IMR-90 (cell line): ENCODE measurements around the gene CHMP3. TPM values are rescaled to one million over a fixed set of nuclear protein-coding genes. Genes with fewer than 3 reads are reported as not detected.
"Not testable (repeated sequence)": the region's sequence is repeated elsewhere in the genome, so short reads cannot be mapped to it uniquely, and the experiment has no call there.

ENCODE experiments used
- ATAC-seq: fragments of 200-7000 bp; cut with Tn5 transposase; 2 replicates; pipeline ENCODE4 v1.9.1; 2020; ENCODE audit warnings: low read depth, mild to moderate bottlenecking, moderate library complexity
- BruUV-seq: library from RNA; stranded (reverse); fragments of 400-500 nt; replicated peaks from 2 replicates; lab custom pipeline; 2021; lab: Mats Ljungman, UMichigan
- CTCF ChIA-PET: fragments of 300-600 bp; formaldehyde crosslinking; extraction: SDS; loops from one replicate; lab custom pipeline; 2021; ENCODE audit warnings: antibody characterized with exemption; lab: Yijun Ruan, JAX
- POLR2A ChIA-PET: fragments of 300-600 bp; sonication (Branson Sonifier 250); formaldehyde crosslinking; loops from one replicate; lab custom pipeline; 2022; ENCODE audit warnings: antibody characterized with exemption; ENCODE audit not compliant: unreplicated experiment; lab: Charles Lee
- DNase-seq: peaks from one replicate; pipeline ENCODE4 v3.0.0; 2013
- H2AFZ ChIP-seq: replicated peaks from 2 replicates; pipeline ENCODE3; 2013; ENCODE audit warnings: low read length, mild to moderate bottlenecking; ENCODE audit not compliant: poor library complexity
- H2AK5ac ChIP-seq: 2 replicates; pipeline ENCODE4 v1.6.1; 2013; ENCODE audit warnings: low read depth, low read length, inconsistent platforms
- H2AK9ac ChIP-seq: replicated peaks from 2 replicates; pipeline ENCODE3; 2013; ENCODE audit warnings: mild to moderate bottlenecking, low read depth, low read length, moderate library complexity; ENCODE audit not compliant: poor library complexity
- H2BK120ac ChIP-seq: 2 replicates; pipeline ENCODE4 v1.6.1; 2013; ENCODE audit warnings: low read depth, low read length, inconsistent platforms
- H2BK15ac ChIP-seq: 3 replicates; pipeline ENCODE4 v1.6.1; 2013; ENCODE audit warnings: low read depth, low read length, inconsistent platforms
- H2BK20ac ChIP-seq: 2 replicates; pipeline ENCODE4 v1.6.1; 2013; ENCODE audit warnings: low read depth, mild to moderate bottlenecking, inconsistent platforms, low read length, moderate library complexity
- H2BK5ac ChIP-seq: 2 replicates; pipeline ENCODE4 v1.6.1; 2013; ENCODE audit warnings: mild to moderate bottlenecking, low read depth, low read length, inconsistent platforms; ENCODE audit not compliant: poor library complexity, severe bottlenecking
- H3K14ac ChIP-seq: replicated peaks from 2 replicates; pipeline ENCODE4 v1.6.1; 2013; ENCODE audit warnings: low read depth, low read length, inconsistent platforms
- H3K18ac ChIP-seq: 2 replicates; pipeline ENCODE4 v1.6.1; 2013; ENCODE audit warnings: low read depth, low read length, control low read depth
- H3K23ac ChIP-seq: 2 replicates; pipeline ENCODE4 v1.6.1; 2013; ENCODE audit warnings: low read depth, low read length, inconsistent platforms
- H3K27ac ChIP-seq: 2 replicates; pipeline ENCODE4 v1.5.1; 2013; ENCODE audit warnings: mild to moderate bottlenecking, control low read depth, low read length; ENCODE audit not compliant: insufficient read depth
- H3K27me3 ChIP-seq: 2 replicates; pipeline ENCODE4 v1.6.1; 2013; ENCODE audit warnings: low read length; ENCODE audit not compliant: control insufficient read depth, insufficient read depth
- H3K36me3 ChIP-seq: 2 replicates; pipeline ENCODE4 v1.6.1; 2013; ENCODE audit warnings: low read length, mixed read lengths; ENCODE audit not compliant: control insufficient read depth, insufficient read depth
- H3K4ac ChIP-seq: 2 replicates; pipeline ENCODE4 v1.6.1; 2013; ENCODE audit warnings: low read depth, low read length, inconsistent platforms
- H3K4me1 ChIP-seq: 2 replicates; pipeline ENCODE4 v1.6.1; 2013; ENCODE audit warnings: low read length, mixed read lengths; ENCODE audit not compliant: control insufficient read depth, insufficient read depth
- H3K4me2 ChIP-seq: 2 replicates; pipeline ENCODE4 v1.6.1; 2013; ENCODE audit warnings: low read depth, mild to moderate bottlenecking, control low read depth, low read length, moderate library complexity
- H3K4me3 ChIP-seq: 2 replicates; pipeline ENCODE4 v1.5.1; 2013; ENCODE audit warnings: low read depth, mild to moderate bottlenecking, control low read depth, low read length, moderate library complexity; ENCODE audit not compliant: insufficient read depth
- H3K56ac ChIP-seq: 2 replicates; pipeline ENCODE4 v1.6.1; 2013; ENCODE audit warnings: low read length, inconsistent platforms; ENCODE audit not compliant: insufficient read depth; ENCODE audit errors: extremely low read depth
- H3K79me1 ChIP-seq, 2 experiments: 2 replicates each; pipeline ENCODE4 v1.6.1; 2013; ENCODE audit warnings: low read length in 2 of 2, inconsistent platforms in 1 of 2, low read depth in 1 of 2
- H3K9ac ChIP-seq: 2 replicates; pipeline ENCODE4 v1.6.1; 2013; ENCODE audit warnings: low read depth, low read length, control low read depth
- H3K9me1 ChIP-seq: 2 replicates; pipeline ENCODE4 v1.6.1; 2013; ENCODE audit warnings: low read length, inconsistent platforms; ENCODE audit not compliant: insufficient read depth
- H3K9me3 ChIP-seq: 2 replicates; pipeline ENCODE4 v1.6.1; 2013; ENCODE audit warnings: low read length; ENCODE audit not compliant: control insufficient read depth, insufficient read depth
- H4K20me1 ChIP-seq: 2 replicates; pipeline ENCODE4 v1.6.1; 2013; ENCODE audit warnings: low read length, inconsistent platforms; ENCODE audit not compliant: insufficient read depth
- H4K5ac ChIP-seq: 2 replicates; pipeline ENCODE4 v1.6.1; 2013; ENCODE audit warnings: mild to moderate bottlenecking, low read depth, low read length, control low read depth
- H4K8ac ChIP-seq, 2 experiments: 2 replicates each; pipeline ENCODE4 v1.6.1; 2013; ENCODE audit warnings: low read depth in 2 of 2, low read length in 2 of 2, control low read depth in 1 of 2, inconsistent platforms in 1 of 2
- H4K91ac ChIP-seq: 2 replicates; pipeline ENCODE4 v1.6.1; 2013; ENCODE audit warnings: low read depth, low read length, inconsistent platforms; ENCODE audit not compliant: insufficient read depth
- WGBS, 2 experiments: methylation state at CpG; one replicate each; pipeline versions ENCODE4 v1.1.5 to v1.1.7; 2013; ENCODE audit warnings: missing lambda C conversion rate in 2 of 2; ENCODE audit not compliant: insufficient read length in 1 of 2; ENCODE audit errors: extremely low coverage in 2 of 2; 5-methylcytosine and 5-hydroxymethylcytosine counted together
- dilution Hi-C: fragments of 300-500 bp; cut with HindIII; formaldehyde crosslinking; loops from one replicate; pipeline ENCODE4 v1.14.3; 2018; ENCODE audit warnings: low sequenced_read_pairs; ENCODE audit not compliant: unreplicated experiment
- in situ Hi-C: fragments of 300-500 bp; cut with MboI; formaldehyde crosslinking; loops from 3 replicates; pipeline ENCODE4 v1.14.3; 2019; ENCODE audit warnings: low sequenced_read_pairs, inconsistent platforms, mixed read lengths
- intact Hi-C: fragments of 100-400 bp; cut with micrococcal nuclease; formaldehyde crosslinking; loops from 2 replicates; pipeline ENCODE4 v1.10.0; 2022
- polyA plus RNA-seq, 3 experiments: library from polyadenylated mRNA; depleted of rRNA; stranded (reverse); fragments of >200 nt; gene quantifications; 2 replicates each; pipeline ENCODE4 v1.2.3, GENCODE V29; 2012; ENCODE audit warnings: low replicate concordance in 1 of 3
- total RNA-seq: library from RNA; depleted of rRNA; stranded (reverse); fragments of >200 nt; gene quantifications from 2 replicates; pipeline ENCODE4 v1.2.3, GENCODE V29; 2012

The CHMP3 gene
- total and polyA plus RNA-seq, 2 of the 4 experiments (the other 2 are of a cell fraction) = 38.4 to 84.6 TPM

DNA sequence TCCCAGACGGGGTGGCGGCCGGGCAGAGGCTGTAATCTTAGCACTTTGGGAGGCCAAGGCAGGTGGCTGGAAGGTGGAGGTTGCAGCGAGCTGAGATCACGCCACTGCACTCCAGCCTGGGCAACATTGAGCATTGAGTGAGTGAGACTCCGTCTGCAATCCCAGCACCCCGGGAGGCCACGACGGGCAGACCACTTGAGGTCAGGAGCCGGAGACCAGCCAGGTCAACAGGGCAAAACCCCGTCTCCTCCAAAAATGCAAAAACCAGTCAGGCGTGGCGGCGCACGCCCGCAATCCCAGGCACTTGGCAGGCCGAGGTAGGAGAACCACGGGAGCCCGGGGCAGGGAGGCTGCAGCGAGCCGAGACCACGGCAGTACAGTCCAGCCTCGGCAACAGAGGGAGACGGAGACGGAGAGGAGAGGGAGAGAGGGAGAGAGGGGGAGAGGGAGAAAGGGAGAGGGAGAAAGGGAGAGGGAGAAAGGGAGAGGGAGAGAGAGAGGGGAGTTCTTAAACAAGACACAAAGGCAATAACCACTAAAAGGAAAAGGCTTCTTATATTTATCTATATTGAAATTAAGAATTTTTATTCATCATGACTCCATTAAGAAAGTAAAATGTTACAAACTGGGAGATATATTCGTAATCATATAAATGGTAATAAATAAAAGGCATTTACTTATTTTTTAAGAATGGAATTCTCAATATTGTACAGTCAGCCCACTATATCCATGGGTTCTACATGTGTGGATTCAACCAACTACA lies 13.1 kb downstream of the CHMP3 start:
- ATAC-seq, dilution Hi-C loops, BruUV-seq, POLR2A ChIA-PET, H3K4me1 ChIP-seq, H3K4ac ChIP-seq, H3K36me3 ChIP-seq, intact Hi-C loops, H3K9me3 ChIP-seq, H3K4me2 ChIP-seq, H3K27me3 ChIP-seq, H2AK9ac ChIP-seq, H4K8ac ChIP-seq, H3K14ac ChIP-seq, H3K27ac ChIP-seq, H3K4me3 ChIP-seq, H3K23ac ChIP-seq, H3K18ac ChIP-seq, H2BK120ac ChIP-seq, H4K5ac ChIP-seq, H2AK5ac ChIP-seq, in situ Hi-C loops, DNase-seq, H3K56ac ChIP-seq, H2BK5ac ChIP-seq, H2BK20ac ChIP-seq, H3K9me1 ChIP-seq, H4K20me1 ChIP-seq, H2BK15ac ChIP-seq, CTCF ChIA-PET, H4K91ac ChIP-seq, H2AFZ ChIP-seq, H3K9ac ChIP-seq: not testable (repeated sequence)
- 97% methylated on average over 7 of the region's 26 CpGs; no CpG with 5 or more reads in 1 of the 2 experiments for WGBS, 2 experiments
- peaks cover 6 to 11% of the 10 kb centered on the region in 2 experiments for H3K79me1 ChIP-seq

DNA sequence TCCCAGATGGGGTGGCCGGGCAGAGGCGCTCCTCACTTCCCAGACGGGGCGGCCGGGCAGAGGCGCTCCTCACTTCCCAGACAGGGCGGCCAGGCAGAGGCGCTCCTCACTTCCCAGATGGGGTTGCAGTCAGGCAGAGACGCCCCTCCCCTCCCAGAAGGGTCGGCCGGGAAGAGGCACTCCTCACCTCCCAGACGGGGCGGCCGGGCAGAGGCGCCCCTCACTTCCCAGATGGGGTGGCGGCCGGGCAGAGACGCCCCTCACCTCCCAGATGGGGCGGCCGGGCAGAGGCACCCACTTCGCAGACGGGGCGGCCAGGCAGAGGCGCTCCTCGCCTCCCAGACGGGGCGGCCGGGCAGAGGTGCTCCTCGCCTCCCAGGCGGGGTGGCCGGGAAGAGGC lies 13.8 kb downstream of the CHMP3 start:
- in situ Hi-C loops, CTCF ChIA-PET: not testable (repeated sequence)

More for the DNA sequence above, 13.8 kb downstream of the CHMP3 start:
- H3K27me3 ChIP-seq, H3K18ac ChIP-seq, H3K4me1 ChIP-seq, H3K9me3 ChIP-seq, H4K91ac ChIP-seq, H3K4me3 ChIP-seq, H2AFZ ChIP-seq, H4K5ac ChIP-seq, H3K4me2 ChIP-seq, BruUV-seq, H2BK5ac ChIP-seq, H3K9ac ChIP-seq, H3K56ac ChIP-seq, H2BK120ac ChIP-seq, H2BK15ac ChIP-seq, H3K9me1 ChIP-seq, H3K23ac ChIP-seq, ATAC-seq, H2AK5ac ChIP-seq, H2AK9ac ChIP-seq, dilution Hi-C loops, H3K36me3 ChIP-seq, DNase-seq, H2BK20ac ChIP-seq, intact Hi-C loops, H3K27ac ChIP-seq, POLR2A ChIA-PET, H3K14ac ChIP-seq, H4K8ac ChIP-seq, H4K20me1 ChIP-seq, H3K4ac ChIP-seq: not testable (repeated sequence)
- 95% methylated on average over 13 of the region's 31 CpGs; no CpG with 5 or more reads in 1 of the 2 experiments for WGBS, 2 experiments
- peaks cover 6 to 11% of the 10 kb centered on the region in 2 experiments for H3K79me1 ChIP-seq
